ENCODE measurements around the gene VWDE. TPM values are rescaled to one million over a fixed set of nuclear protein-coding genes. Genes with fewer than 3 reads are reported as not detected.

The VWDE gene
- total and polyA plus RNA-seq, 2 of the 8 experiments (the other 6 are each of a cell fraction or from before 2014, with no cell fraction given): 11.0 to 21.2 TPM

DNA sequence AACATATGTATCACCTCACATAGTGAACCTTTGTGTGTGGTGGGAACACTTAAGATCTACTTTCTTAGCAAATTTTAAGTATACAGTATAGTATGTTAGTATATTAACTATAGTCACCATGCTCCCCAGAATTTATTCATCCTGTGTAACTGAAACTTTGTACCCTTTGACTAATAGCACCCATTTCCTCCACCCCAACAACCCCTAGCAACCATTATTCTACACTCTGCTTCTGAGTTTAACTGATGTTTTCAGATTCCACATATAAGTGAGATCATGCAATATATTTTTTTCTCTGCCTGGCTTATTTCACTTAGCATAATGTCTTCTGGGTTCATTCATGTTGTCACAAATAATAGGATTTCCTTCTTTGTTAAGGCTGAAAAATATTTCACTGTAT, 6.9 kb upstream of the VWDE start:
- Histone ChIP-seq H4K5ac (ENCODE audit: insufficient read length, low read depth, low read length) (no peak overlapping the region), H3K79me1 (ENCODE audit: low read depth, low read length) (no peaks in the 10 kb centered on the region), H4K20me1 (replicated peaks in 1 of 2; ENCODE audit: control insufficient read depth in 1 of 2, insufficient read depth in 2 of 2, low read length in 2 of 2) (no peaks in the 10 kb centered on the region), H3K27me3 (replicated peaks in 1 of 4; ENCODE audit: control insufficient read depth in 3 of 4, extremely low read depth in 1 of 4, insufficient read depth in 3 of 4, low read length in 3 of 4) (no peaks in the 10 kb centered on the region), H3K23ac (ENCODE audit: insufficient read length) (no peak overlapping the region), H3K4me2 (ENCODE audit: insufficient read depth in 1 of 2, low read depth in 2 of 2, low read length in 2 of 2) (no peak overlapping the region), H2AFZ (ENCODE audit: low read length) (no peak overlapping the region), H3K27ac (ENCODE audit: low read depth, low read length) (no peak overlapping the region), H2BK20ac (ENCODE audit: low read length) (no peak overlapping the region), H3K4ac (replicated peaks; ENCODE audit: insufficient read length, low read depth, low read length) (no peak overlapping the region), H3K4me3 (ENCODE audit: extremely low read depth in 1 of 4, insufficient read depth in 2 of 4, low read depth in 3 of 4, low read length in 4 of 4) (no peak overlapping the region), H3K9ac (replicated peaks in 1 of 4; ENCODE audit: extremely low read depth in 1 of 4, low read depth in 3 of 4, low read length in 3 of 4) (no peak overlapping the region), H3K14ac (ENCODE audit: insufficient read length) (no peak overlapping the region), H2BK5ac (ENCODE audit: low read depth, low read length) (no peak overlapping the region), H3K36me3 (ENCODE audit: control insufficient read depth in 2 of 4, insufficient read depth in 4 of 4, low read length in 3 of 4) (no peaks in the 10 kb centered on the region), H2AK5ac (ENCODE audit: low read depth, low read length) (no peak overlapping the region), H3K79me2 (ENCODE audit: control insufficient read depth in 1 of 2, insufficient read depth in 2 of 2, low read length in 2 of 2) (no peaks in the 10 kb centered on the region), H3K56ac (replicated peaks; ENCODE audit: insufficient read length, low read depth, low read length) (no peak overlapping the region), H2BK12ac (ENCODE audit: low read depth, low read length) (no peak overlapping the region), H3K9me3 (ENCODE audit: insufficient read depth in 2 of 2, low read depth in 1 of 2, low read length in 1 of 2) (no peaks in the 10 kb centered on the region; a peak in 1 of 4 replicates), H3K18ac (ENCODE audit: extremely low read depth, low read length) (no peak overlapping the region), H4K91ac (replicated peaks; ENCODE audit: insufficient read length, low read length) (no peak overlapping the region), H3K23me2 (ENCODE audit: low read depth, low read length) (peaks cover 3% of the 10 kb centered on the region; the same call in 1 of the 2 replicates), H4K8ac (ENCODE audit: extremely low read depth, insufficient read depth, low read length) (no peak overlapping the region), H2BK15ac (ENCODE audit: low read length) (no peak overlapping the region), H2BK120ac (replicated peaks; ENCODE audit: low read depth, low read length) (no peak overlapping the region), H3K4me1 (replicated peaks in 1 of 4; ENCODE audit: control insufficient read depth in 3 of 4, insufficient read depth in 4 of 4, low read length in 3 of 4) (peaks cover 0 to 6% (median 0%) of the 10 kb centered on the region in 4 experiments; a peak in 2 of 7 replicates)
- no peak for FAIRE-seq
- CTCF ChIA-PET (ENCODE audit: partially characterized antibody): interaction anchor here (0.9 to 2.6 kb wide), 2 partner anchors 43 to 47 kb away, joined by 3 to 12 read pairs; no protein-coding TSS in a partner anchor
- POLR2A ChIA-PET (ENCODE audit: partially characterized antibody): no interaction called here
- DNase-seq (ENCODE audit: low read depth in 1 of 2, low spot score in 2 of 2): no peak
- TF ChIP-seq, protein P1, sequence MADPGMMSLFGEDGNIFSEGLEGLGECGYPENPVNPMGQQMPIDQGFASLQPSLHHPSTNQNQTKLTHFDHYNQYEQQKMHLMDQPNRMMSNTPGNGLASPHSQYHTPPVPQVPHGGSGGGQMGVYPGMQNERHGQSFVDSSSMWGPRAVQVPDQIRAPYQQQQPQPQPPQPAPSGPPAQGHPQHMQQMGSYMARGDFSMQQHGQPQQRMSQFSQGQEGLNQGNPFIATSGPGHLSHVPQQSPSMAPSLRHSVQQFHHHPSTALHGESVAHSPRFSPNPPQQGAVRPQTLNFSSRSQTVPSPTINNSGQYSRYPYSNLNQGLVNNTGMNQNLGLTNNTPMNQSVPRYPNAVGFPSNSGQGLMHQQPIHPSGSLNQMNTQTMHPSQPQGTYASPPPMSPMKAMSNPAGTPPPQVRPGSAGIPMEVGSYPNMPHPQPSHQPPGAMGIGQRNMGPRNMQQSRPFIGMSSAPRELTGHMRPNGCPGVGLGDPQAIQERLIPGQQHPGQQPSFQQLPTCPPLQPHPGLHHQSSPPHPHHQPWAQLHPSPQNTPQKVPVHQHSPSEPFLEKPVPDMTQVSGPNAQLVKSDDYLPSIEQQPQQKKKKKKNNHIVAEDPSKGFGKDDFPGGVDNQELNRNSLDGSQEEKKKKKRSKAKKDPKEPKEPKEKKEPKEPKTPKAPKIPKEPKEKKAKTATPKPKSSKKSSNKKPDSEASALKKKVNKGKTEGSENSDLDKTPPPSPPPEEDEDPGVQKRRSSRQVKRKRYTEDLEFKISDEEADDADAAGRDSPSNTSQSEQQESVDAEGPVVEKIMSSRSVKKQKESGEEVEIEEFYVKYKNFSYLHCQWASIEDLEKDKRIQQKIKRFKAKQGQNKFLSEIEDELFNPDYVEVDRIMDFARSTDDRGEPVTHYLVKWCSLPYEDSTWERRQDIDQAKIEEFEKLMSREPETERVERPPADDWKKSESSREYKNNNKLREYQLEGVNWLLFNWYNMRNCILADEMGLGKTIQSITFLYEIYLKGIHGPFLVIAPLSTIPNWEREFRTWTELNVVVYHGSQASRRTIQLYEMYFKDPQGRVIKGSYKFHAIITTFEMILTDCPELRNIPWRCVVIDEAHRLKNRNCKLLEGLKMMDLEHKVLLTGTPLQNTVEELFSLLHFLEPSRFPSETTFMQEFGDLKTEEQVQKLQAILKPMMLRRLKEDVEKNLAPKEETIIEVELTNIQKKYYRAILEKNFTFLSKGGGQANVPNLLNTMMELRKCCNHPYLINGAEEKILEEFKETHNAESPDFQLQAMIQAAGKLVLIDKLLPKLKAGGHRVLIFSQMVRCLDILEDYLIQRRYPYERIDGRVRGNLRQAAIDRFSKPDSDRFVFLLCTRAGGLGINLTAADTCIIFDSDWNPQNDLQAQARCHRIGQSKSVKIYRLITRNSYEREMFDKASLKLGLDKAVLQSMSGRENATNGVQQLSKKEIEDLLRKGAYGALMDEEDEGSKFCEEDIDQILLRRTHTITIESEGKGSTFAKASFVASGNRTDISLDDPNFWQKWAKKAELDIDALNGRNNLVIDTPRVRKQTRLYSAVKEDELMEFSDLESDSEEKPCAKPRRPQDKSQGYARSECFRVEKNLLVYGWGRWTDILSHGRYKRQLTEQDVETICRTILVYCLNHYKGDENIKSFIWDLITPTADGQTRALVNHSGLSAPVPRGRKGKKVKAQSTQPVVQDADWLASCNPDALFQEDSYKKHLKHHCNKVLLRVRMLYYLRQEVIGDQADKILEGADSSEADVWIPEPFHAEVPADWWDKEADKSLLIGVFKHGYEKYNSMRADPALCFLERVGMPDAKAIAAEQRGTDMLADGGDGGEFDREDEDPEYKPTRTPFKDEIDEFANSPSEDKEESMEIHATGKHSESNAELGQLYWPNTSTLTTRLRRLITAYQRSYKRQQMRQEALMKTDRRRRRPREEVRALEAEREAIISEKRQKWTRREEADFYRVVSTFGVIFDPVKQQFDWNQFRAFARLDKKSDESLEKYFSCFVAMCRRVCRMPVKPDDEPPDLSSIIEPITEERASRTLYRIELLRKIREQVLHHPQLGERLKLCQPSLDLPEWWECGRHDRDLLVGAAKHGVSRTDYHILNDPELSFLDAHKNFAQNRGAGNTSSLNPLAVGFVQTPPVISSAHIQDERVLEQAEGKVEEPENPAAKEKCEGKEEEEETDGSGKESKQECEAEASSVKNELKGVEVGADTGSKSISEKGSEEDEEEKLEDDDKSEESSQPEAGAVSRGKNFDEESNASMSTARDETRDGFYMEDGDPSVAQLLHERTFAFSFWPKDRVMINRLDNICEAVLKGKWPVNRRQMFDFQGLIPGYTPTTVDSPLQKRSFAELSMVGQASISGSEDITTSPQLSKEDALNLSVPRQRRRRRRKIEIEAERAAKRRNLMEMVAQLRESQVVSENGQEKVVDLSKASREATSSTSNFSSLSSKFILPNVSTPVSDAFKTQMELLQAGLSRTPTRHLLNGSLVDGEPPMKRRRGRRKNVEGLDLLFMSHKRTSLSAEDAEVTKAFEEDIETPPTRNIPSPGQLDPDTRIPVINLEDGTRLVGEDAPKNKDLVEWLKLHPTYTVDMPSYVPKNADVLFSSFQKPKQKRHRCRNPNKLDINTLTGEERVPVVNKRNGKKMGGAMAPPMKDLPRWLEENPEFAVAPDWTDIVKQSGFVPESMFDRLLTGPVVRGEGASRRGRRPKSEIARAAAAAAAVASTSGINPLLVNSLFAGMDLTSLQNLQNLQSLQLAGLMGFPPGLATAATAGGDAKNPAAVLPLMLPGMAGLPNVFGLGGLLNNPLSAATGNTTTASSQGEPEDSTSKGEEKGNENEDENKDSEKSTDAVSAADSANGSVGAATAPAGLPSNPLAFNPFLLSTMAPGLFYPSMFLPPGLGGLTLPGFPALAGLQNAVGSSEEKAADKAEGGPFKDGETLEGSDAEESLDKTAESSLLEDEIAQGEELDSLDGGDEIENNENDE (IDR thresholded peaks at IDR 0.05; ENCODE audit: insufficient replicate concordance, low read length): no peak

Data from H1 (cell line).